Colon (tissue), 2 donors: ENCODE results near the gene CCDC124.

Experiments used
- FAIRE-seq: peaks from 2 replicates; lab custom pipeline; 2012; peaks lifted over from hg19 to GRCh38; lab: Jason Lieb, UNC
- donor health status: control.
- donor health status: control.

CCDC124 gene

GRCh38 chr19:17953869-17954268 is 21.1 kb downstream of the CCDC124 start:
- FAIRE-seq, result no peak

GRCh38 chr19:17954401-17954800 is 21.6 kb downstream of the CCDC124 start:
- FAIRE-seq, result no peak

GRCh38 chr19:17957149-17957849 is 24.5 kb downstream of the CCDC124 start:
- no peak for FAIRE-seq

- no peak for FAIRE-seq
These were observed 25.1 kb downstream of the CCDC124 start for GRCh38 chr19:17957885-17958284.

- FAIRE-seq, result no peak
These were observed 31.3 kb downstream of the CCDC124 start for GRCh38 chr19:17963936-17964691.

- FAIRE-seq, result no peak
These were observed 32.7 kb downstream of the CCDC124 start for GRCh38 chr19:17965370-17966128.

- FAIRE-seq, result no peak
These were observed 33.3 kb downstream of the CCDC124 start for GRCh38 chr19:17966129-17966483.

GRCh38 chr19:17966550-17967256 is 33.9 kb downstream of the CCDC124 start, which contains the start of gene KCNN1:
Gene KCNN1, plus strand, starts transcription at chr19:17967107. Its CDS starts 6,782 bp downstream, at chr19:17973889.
- FAIRE-seq, result no peak

GRCh38 chr19:17967257-17968051 is 34.6 kb downstream of the CCDC124 start:
- no peak for FAIRE-seq

- no peak for FAIRE-seq
These were observed 35.5 kb downstream of the CCDC124 start for GRCh38 chr19:17968362-17968761.

- no peak for FAIRE-seq
These were observed 36.4 kb downstream of the CCDC124 start for GRCh38 chr19:17969096-17969792.

- no peak for FAIRE-seq
These were observed 39.4 kb downstream of the CCDC124 start for GRCh38 chr19:17972230-17972629.

GRCh38 chr19:17973759-17974158 is 40.9 kb downstream of the CCDC124 start:
- no peak for FAIRE-seq

- FAIRE-seq, result no peak
These were observed 41.7 kb downstream of the CCDC124 start for GRCh38 chr19:17974551-17974950.

- no peak for FAIRE-seq
These were observed 42.2 kb downstream of the CCDC124 start for GRCh38 chr19:17975032-17975431.

- FAIRE-seq, result no peak
These were observed 44.2 kb downstream of the CCDC124 start for GRCh38 chr19:17977021-17977420.

- no peak for FAIRE-seq
These were observed 44.7 kb downstream of the CCDC124 start for GRCh38 chr19:17977488-17977887.

- FAIRE-seq, result no peak
These were observed 48.8 kb downstream of the CCDC124 start for GRCh38 chr19:17981611-17982010.

- no peak for FAIRE-seq
These were observed 49.6 kb downstream of the CCDC124 start for GRCh38 chr19:17982430-17982829.

- no peak for FAIRE-seq
These were observed 52.4 kb downstream of the CCDC124 start for GRCh38 chr19:17985037-17985818.
